ENCODE results near the gene RFESD.

DNA sequence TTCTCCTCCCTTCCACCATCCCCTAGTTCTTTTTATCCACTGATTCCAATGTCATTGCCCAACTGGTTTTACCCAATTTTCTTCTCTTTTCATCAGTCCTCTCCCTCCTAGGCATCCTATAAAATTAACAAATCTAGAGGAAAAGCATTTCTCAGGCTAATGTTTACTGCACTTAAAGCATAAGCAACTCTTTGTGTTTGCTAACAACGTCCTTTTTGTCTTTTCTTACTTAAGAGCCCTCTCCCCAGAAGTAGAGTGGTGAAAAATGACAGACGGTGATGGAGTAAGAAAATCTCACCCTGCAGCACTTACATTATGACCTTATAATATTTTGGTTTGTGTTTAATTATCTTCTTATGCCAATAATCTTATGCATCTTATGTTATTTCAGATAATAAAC is 37.8 kb downstream of the RFESD start:
- TF ChIP-seq, protein P1, sequence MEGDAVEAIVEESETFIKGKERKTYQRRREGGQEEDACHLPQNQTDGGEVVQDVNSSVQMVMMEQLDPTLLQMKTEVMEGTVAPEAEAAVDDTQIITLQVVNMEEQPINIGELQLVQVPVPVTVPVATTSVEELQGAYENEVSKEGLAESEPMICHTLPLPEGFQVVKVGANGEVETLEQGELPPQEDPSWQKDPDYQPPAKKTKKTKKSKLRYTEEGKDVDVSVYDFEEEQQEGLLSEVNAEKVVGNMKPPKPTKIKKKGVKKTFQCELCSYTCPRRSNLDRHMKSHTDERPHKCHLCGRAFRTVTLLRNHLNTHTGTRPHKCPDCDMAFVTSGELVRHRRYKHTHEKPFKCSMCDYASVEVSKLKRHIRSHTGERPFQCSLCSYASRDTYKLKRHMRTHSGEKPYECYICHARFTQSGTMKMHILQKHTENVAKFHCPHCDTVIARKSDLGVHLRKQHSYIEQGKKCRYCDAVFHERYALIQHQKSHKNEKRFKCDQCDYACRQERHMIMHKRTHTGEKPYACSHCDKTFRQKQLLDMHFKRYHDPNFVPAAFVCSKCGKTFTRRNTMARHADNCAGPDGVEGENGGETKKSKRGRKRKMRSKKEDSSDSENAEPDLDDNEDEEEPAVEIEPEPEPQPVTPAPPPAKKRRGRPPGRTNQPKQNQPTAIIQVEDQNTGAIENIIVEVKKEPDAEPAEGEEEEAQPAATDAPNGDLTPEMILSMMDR (IDR thresholded peaks at IDR 0.05): no peak
- TF ChIP-seq POLR2A (IDR thresholded peaks at IDR 0.05): no peak
